ENCODE measurements around the gene EDDM3A.
"Not testable (repeated sequence)": the region's sequence is repeated elsewhere in the genome, so short reads cannot be mapped to it uniquely, and the experiment has no call there.

The EDDM3A gene

GRCh38 chr14:20745571-20746358 lies at the start of gene EDDM3A:
Gene EDDM3A (plus strand): TSS chr14:20745887. CDS start chr14:20747581, 1,694 bp downstream.
- no peak for TF ChIP-seq ZNF274 (IDR thresholded peaks at IDR 0.05; ENCODE audit: low read depth, low read length)
- no peak for TF ChIP-seq YY1 (IDR thresholded peaks at IDR 0.05; ENCODE audit: insufficient read depth, insufficient read length)
- no peak for TF ChIP-seq SUZ12 (IDR thresholded peaks at IDR 0.05; ENCODE audit: extremely low read depth, insufficient read depth, insufficient read length)
- no peak within 1 kb of the TSS for H3K4me3 ChIP-seq (ENCODE audit: insufficient read length, low read depth)
- no peak for DNase-seq (ENCODE audit: low read depth, low spot score)
- H3K9me3 ChIP-seq (ENCODE audit: insufficient read depth, low read length), result no peaks in the 10 kb centered on the region
- H3K36me3 ChIP-seq (ENCODE audit: insufficient read depth, insufficient read length, low read length), result no peaks in the 10 kb centered on the region
- no peaks in the 10 kb centered on the region for H3K4me1 ChIP-seq (ENCODE audit: insufficient read depth, insufficient read length)
- H3K9ac ChIP-seq (ENCODE audit: insufficient read length, low read depth), result no peak within 1 kb of the TSS
- no peaks in the 10 kb centered on the region for H3K27me3 ChIP-seq (ENCODE audit: insufficient read depth, insufficient read length)

- no peak for TF ChIP-seq YY1 (IDR thresholded peaks at IDR 0.05; ENCODE audit: insufficient read depth, insufficient read length)
- no peak for TF ChIP-seq SUZ12 (IDR thresholded peaks at IDR 0.05; ENCODE audit: extremely low read depth, insufficient read depth, insufficient read length)
- TF ChIP-seq ZNF274 (IDR thresholded peaks at IDR 0.05; ENCODE audit: low read depth, low read length), result no peak
- Histone ChIP-seq H3K4me1 (ENCODE audit: insufficient read depth, insufficient read length) (no peaks in the 10 kb centered on the region), H3K9me3 (ENCODE audit: insufficient read depth, low read length) (peaks cover 5% of the 10 kb centered on the region; the same call in 1 of the 2 replicates), H3K36me3 (ENCODE audit: insufficient read depth, insufficient read length, low read length) (no peaks in the 10 kb centered on the region), H3K4me3 (ENCODE audit: insufficient read length, low read depth) (no peak overlapping the region), H3K9ac (ENCODE audit: insufficient read length, low read depth) (no peak overlapping the region), H3K27me3 (ENCODE audit: insufficient read depth, insufficient read length) (no peaks in the 10 kb centered on the region)
- DNase-seq (ENCODE audit: low read depth, low spot score), result no peak
Observed at GRCh38 chr14:20696764-20697163, 48.9 kb upstream of the EDDM3A start.

- H3K36me3 ChIP-seq (ENCODE audit: insufficient read depth, insufficient read length, low read length), result no peaks in the 10 kb centered on the region
- H3K4me3 ChIP-seq (ENCODE audit: insufficient read length, low read depth), result no peak overlapping the region
- no peak for TF ChIP-seq YY1 (IDR thresholded peaks at IDR 0.05; ENCODE audit: insufficient read depth, insufficient read length)
- TF ChIP-seq ZNF274 (IDR thresholded peaks at IDR 0.05; ENCODE audit: low read depth, low read length), result no peak
- TF ChIP-seq SUZ12 (IDR thresholded peaks at IDR 0.05; ENCODE audit: extremely low read depth, insufficient read depth, insufficient read length), result no peak
- no peak for DNase-seq (ENCODE audit: low read depth, low spot score)
- no peaks in the 10 kb centered on the region for H3K4me1 ChIP-seq (ENCODE audit: insufficient read depth, insufficient read length)
- no peak overlapping the region for H3K9ac ChIP-seq (ENCODE audit: insufficient read length, low read depth)
- H3K27me3 ChIP-seq (ENCODE audit: insufficient read depth, insufficient read length), result no peaks in the 10 kb centered on the region
- H3K9me3 ChIP-seq (ENCODE audit: insufficient read depth, low read length), result peaks cover 5% of the 10 kb centered on the region; the same call in 1 of the 2 replicates
Observed at GRCh38 chr14:20697273-20698017, 48.2 kb upstream of the EDDM3A start.

GRCh38 chr14:20698018-20698329 lies 47.7 kb upstream of the EDDM3A start:
- Histone ChIP-seq H3K4me1 (ENCODE audit: insufficient read depth, insufficient read length) (no peaks in the 10 kb centered on the region), H3K36me3 (ENCODE audit: insufficient read depth, insufficient read length, low read length) (no peaks in the 10 kb centered on the region), H3K9me3 (ENCODE audit: insufficient read depth, low read length) (peaks cover 5% of the 10 kb centered on the region; the same call in 1 of the 2 replicates), H3K9ac (ENCODE audit: insufficient read length, low read depth) (no peak overlapping the region), H3K27me3 (ENCODE audit: insufficient read depth, insufficient read length) (no peaks in the 10 kb centered on the region), H3K4me3 (ENCODE audit: insufficient read length, low read depth) (no peak overlapping the region)
- DNase-seq (ENCODE audit: low read depth, low spot score), result no peak
- TF ChIP-seq YY1 (IDR thresholded peaks at IDR 0.05; ENCODE audit: insufficient read depth, insufficient read length) (no peak), ZNF274 (IDR thresholded peaks at IDR 0.05; ENCODE audit: low read depth, low read length) (no peak), SUZ12 (IDR thresholded peaks at IDR 0.05; ENCODE audit: extremely low read depth, insufficient read depth, insufficient read length) (no peak)

- no peaks in the 10 kb centered on the region for H3K36me3 ChIP-seq (ENCODE audit: insufficient read depth, insufficient read length, low read length)
- H3K9ac ChIP-seq (ENCODE audit: insufficient read length, low read depth), result no peak overlapping the region
Observed at GRCh38 chr14:20698934-20699333, 46.8 kb upstream of the EDDM3A start.

GRCh38 chr14:20699931-20700330 lies 45.8 kb upstream of the EDDM3A start:
- no peaks in the 10 kb centered on the region for H3K27me3 ChIP-seq (ENCODE audit: insufficient read depth, insufficient read length)
- H3K9ac ChIP-seq (ENCODE audit: insufficient read length, low read depth), result no peak overlapping the region
- no peak for DNase-seq (ENCODE audit: low read depth, low spot score)
- no peaks in the 10 kb centered on the region for H3K36me3 ChIP-seq (ENCODE audit: insufficient read depth, insufficient read length, low read length)
- peaks cover 14% of the 10 kb centered on the region; the same call in 1 of the 2 replicates for H3K9me3 ChIP-seq (ENCODE audit: insufficient read depth, low read length)
- no peaks in the 10 kb centered on the region for H3K4me1 ChIP-seq (ENCODE audit: insufficient read depth, insufficient read length)
- TF ChIP-seq YY1 (IDR thresholded peaks at IDR 0.05; ENCODE audit: insufficient read depth, insufficient read length) (no peak), ZNF274 (IDR thresholded peaks at IDR 0.05; ENCODE audit: low read depth, low read length) (no peak)
- H3K4me3 ChIP-seq (ENCODE audit: insufficient read length, low read depth), result no peak overlapping the region

More at GRCh38 chr14:20698934-20699333, 46.8 kb upstream of the EDDM3A start:
- Histone ChIP-seq H3K4me1 (ENCODE audit: insufficient read depth, insufficient read length) (no peaks in the 10 kb centered on the region), H3K27me3 (ENCODE audit: insufficient read depth, insufficient read length) (no peaks in the 10 kb centered on the region), H3K4me3 (ENCODE audit: insufficient read length, low read depth) (no peak overlapping the region), H3K9me3 (ENCODE audit: insufficient read depth, low read length) (peaks cover 5% of the 10 kb centered on the region; the same call in 1 of the 2 replicates)
- no peak for DNase-seq (ENCODE audit: low read depth, low spot score)
- TF ChIP-seq ZNF274 (IDR thresholded peaks at IDR 0.05; ENCODE audit: low read depth, low read length), result no peak
- no peak for TF ChIP-seq SUZ12 (IDR thresholded peaks at IDR 0.05; ENCODE audit: extremely low read depth, insufficient read depth, insufficient read length)
- TF ChIP-seq YY1 (IDR thresholded peaks at IDR 0.05; ENCODE audit: insufficient read depth, insufficient read length), result no peak

- H3K27me3 ChIP-seq (ENCODE audit: insufficient read depth, insufficient read length); DNase-seq (ENCODE audit: low read depth, low spot score); H3K9ac ChIP-seq (ENCODE audit: insufficient read length, low read depth); H3K4me1 ChIP-seq (ENCODE audit: insufficient read depth, insufficient read length); H3K4me3 ChIP-seq (ENCODE audit: insufficient read length, low read depth); H3K36me3 ChIP-seq (ENCODE audit: insufficient read depth, insufficient read length, low read length): not testable (repeated sequence)
- peaks cover 24% of the 10 kb centered on the region; the same call in 1 of the 2 replicates for H3K9me3 ChIP-seq (ENCODE audit: insufficient read depth, low read length)
Observed at GRCh38 chr14:20700965-20701364, 44.7 kb upstream of the EDDM3A start.

All from NT2/D1 (cell line).